H1 (cell line): ENCODE results near the gene CCDC106.

Experiments used
- CBX5 ChIP-seq: fragments of 300-800, 300-1000 bp; sonication (generic); IDR thresholded peaks from 2 replicates; pipeline ENCODE4 v1.7.1; 2016; ENCODE audit warnings: antibody characterized with exemption, low read length, low read depth
- CEBPB ChIP-seq: IDR thresholded peaks from 2 replicates; pipeline ENCODE4 v1.6.1; 2012; ENCODE audit warnings: low read depth, low read length
- CHD2 ChIP-seq: IDR thresholded peaks from 2 replicates; pipeline ENCODE4 v1.6.1; 2012; ENCODE audit warnings: low read length, improper control_type of control experiment
- CTCF ChIP-seq, 3 experiments: IDR thresholded peaks; 1 replicate in 2 of 3; 2 replicates in 1 of 3; pipeline versions ENCODE4 v1.5.1 to v1.6.1; 2011; ENCODE audit warnings: low read length in 3 of 3, mild to moderate bottlenecking in 3 of 3, inconsistent platforms in 2 of 3, low read depth in 1 of 3, moderate library complexity in 1 of 3; ENCODE audit not compliant: insufficient read depth in 1 of 3; ENCODE audit errors: control extremely low read depth in 1 of 3
- PHF8 ChIP-seq: fragments of 200-600 bp; sonication (generic); conservative IDR thresholded peaks from 2 replicates; pipeline ENCODE4 v1.7.1; 2012; ENCODE audit warnings: low read depth, mild to moderate bottlenecking, inconsistent platforms, low read length, moderate library complexity
- POLR2A ChIP-seq, 2 experiments: IDR thresholded peaks; 1 replicate in 1 of 2; 2 replicates in 1 of 2; pipeline ENCODE4 v1.6.1; 2011; ENCODE audit warnings: low read depth in 2 of 2, low read length in 2 of 2, mild to moderate bottlenecking in 2 of 2; ENCODE audit errors: control extremely low read depth in 1 of 2
- POLR2AphosphoS5 ChIP-seq: IDR thresholded peaks from 2 replicates; pipeline ENCODE4 v1.6.1; 2011; ENCODE audit warnings: low read depth, low read length
- RXRA ChIP-seq: IDR thresholded peaks from 2 replicates; pipeline ENCODE4 v1.6.1; 2011; ENCODE audit warnings: low read depth, mild to moderate bottlenecking, low read length, moderate library complexity; ENCODE audit not compliant: insufficient read depth
- TF ChIP-seq, protein P1 (sequence below): IDR thresholded peaks from 2 replicates; pipeline ENCODE4 v1.6.1; 2011; ENCODE audit warnings: low read depth, mild to moderate bottlenecking, low read length; ENCODE audit not compliant: insufficient read depth

- TF ChIP-seq PHF8 (no peak), CBX5 (no peak), CEBPB (no peak), CTCF (IDR thresholded peaks at IDR 0.05; ENCODE audit: control extremely low read depth in 1 of 3, insufficient read depth in 1 of 3, low read depth in 1 of 3, low read length in 3 of 3) (no peak), RXRA (no peak), POLR2A (IDR thresholded peaks at IDR 0.05; ENCODE audit: control extremely low read depth in 1 of 2, low read depth in 2 of 2, low read length in 2 of 2) (no peak), CHD2 (no peak), POLR2AphosphoS5 (no peak; the same call in 1 of the 2 replicates)
- TF ChIP-seq, protein P1, sequence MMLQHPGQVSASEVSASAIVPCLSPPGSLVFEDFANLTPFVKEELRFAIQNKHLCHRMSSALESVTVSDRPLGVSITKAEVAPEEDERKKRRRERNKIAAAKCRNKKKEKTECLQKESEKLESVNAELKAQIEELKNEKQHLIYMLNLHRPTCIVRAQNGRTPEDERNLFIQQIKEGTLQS: no peak
Measured at GRCh38 chr19:55667511-55667910, 19.5 kb downstream of the CCDC106 start.
